EL (cell line): ENCODE data around the gene SEMA3A.

ENCODE experiments used
- DNase-seq: peaks from one replicate; pipeline ENCODE4 v3.0.0-alpha.2; 2016

Gene SEMA3A

GRCh38 chr7:83918142-83918541 is 276.4 kb downstream of the SEMA3A start:
- no peak for DNase-seq

- DNase-seq: no peak
These were observed 281.4 kb downstream of the SEMA3A start for GRCh38 chr7:83913174-83913573.

GRCh38 chr7:83908526-83908925 is 286.1 kb downstream of the SEMA3A start:
- no peak for DNase-seq
